Measurements from ENCODE around the gene GUCD1.

The GUCD1 gene

DNA sequence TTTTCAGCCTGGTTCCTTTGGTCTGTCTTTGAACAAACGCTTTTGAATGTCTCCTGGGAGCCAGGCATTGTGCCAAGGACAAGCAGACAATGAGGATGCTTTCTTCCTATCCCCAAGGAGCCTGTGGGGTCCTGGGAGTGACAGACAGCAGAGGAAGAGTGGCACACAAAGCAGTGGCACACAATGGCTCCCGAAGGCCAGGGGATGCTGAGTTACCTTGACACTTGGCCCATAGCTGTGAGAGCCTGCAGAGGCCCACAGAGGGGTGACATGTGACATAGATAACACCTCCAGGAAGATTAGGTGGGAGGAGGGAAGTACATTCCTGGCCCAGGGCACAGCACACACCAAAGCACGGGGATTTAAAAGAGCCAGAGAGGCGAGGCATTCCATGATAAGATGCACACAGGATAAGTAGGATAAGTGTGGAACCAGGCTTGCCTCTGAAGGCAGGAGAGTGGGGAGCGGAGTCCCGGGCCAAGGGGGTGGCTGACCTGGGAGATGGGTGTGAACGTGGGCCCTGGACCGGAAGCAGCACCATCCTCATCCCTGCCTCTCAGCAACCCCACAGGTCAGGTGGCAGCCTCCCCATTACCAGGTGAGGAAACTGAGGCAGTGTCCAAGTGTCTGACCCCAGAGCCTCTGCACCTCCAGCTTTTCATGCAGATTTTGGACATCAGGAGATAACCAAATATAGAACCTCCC, 53.5 kb downstream of the GUCD1 start:
- no peak for DNase-seq

DNA sequence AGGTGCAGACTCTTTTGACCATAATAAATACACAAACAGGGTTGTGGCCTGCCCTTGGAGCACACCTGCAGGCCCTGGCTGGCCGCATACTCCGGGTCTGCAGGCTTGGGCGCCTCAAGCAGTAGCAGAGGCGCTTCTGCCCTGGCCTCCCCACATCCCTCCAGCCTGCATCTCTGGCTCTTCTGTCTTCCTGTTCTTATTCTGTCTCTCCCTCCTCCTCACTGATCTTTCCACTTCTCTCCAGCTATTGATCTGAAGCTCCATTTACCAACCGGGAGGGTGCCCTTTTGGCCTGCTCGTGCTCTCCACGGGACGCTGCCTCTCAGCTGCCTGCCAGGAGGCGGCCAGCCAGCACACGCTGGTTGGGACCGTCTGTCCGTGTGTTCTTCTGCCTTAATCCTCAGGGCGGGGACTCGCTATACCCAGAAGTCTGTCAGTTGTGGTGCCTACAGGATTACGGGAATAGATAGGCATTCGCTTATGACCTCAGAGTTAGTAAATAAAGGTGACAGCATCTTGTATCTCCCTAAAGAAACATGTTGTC, 54.6 kb downstream of the GUCD1 start:
- no peak for DNase-seq

DNA sequence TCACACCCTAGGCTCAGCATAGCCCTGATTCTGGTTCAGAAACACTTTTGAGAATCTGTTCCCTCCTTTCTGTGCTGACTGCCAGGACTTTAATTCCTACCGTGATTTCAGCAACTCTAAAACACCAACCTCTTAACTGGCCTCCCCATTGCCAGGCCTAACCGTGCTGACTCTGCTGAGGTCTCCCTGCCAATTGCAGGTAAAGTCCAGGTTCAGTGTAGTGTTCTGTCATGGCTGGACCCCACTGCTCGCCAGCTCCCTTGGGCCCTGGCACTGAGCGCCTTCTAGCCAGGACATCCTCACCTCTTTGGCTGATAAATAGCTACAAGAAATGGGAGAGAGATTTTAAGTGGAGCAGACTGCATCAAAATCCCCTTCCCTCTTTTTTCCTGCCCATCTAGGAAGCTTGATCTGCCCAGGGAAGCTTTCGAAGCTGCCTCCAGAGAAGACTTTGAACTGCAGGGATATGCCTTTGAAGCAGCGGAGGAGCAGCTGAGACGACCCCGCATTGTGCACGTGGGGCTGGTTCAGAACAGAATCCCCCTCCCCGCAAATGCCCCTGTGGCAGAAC, 55.1 kb downstream of the GUCD1 start:
- DNase-seq: no peak

DNA sequence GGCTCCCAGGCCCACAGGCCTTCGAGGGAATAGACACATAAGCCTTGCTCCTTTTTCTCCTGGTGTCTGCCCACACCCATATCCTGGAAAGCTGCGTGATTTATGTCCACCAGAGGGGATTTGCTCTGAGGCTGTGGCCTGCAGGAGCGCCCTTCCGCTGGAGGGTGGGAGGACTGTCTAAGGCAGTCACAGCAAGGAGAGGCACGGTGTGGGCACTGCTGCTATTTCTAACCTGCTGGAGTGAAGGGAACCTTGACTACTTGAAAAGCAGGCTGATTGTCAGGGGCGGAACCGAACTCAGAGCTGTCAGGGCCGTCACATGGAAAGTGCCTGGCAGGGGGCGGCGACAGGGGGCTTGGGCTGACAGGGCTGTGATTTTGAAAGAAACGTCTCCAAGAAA, 56.1 kb downstream of the GUCD1 start:
- DNase-seq: no peak

DNA sequence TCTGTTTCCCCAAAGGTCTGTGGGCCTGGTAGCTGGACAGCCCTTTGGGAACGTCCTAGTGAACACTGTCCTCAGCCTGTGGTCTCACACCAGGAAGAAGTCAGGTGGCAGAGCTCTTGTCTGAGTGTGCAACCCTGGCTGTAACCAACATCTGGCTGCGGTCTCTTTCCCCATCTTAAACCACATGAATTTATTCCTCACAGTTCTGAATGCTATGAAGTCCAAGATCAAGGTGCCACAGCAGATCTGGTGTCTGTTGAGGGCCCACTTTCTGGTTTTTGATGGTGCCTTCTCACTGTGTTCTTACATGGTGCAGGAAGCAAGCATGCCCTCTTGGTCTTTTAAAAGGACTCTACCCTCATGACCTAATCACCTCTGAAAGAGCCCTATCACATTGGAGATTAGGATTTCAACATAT, 57.1 kb downstream of the GUCD1 start:
- no peak for DNase-seq

DNA sequence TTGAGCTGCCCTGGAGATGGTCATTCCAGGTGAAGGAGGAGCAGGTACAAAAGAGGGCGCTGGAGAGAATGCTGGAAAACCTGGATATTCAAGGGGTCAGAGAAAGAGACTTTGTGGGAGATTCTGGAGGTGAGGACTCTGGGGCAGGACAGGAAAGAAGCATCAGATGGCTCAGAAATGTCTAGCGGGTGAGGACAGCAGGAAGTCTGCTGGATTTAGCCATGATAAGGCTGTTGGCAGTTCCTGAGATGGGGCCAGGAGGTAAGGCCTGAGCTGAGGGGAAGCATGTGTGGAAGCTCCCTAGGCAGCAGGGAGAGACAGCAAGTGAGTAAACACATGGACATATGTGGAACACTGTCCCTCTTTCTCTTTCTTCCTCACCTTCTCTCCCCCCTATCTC, 58.3 kb downstream of the GUCD1 start:
- DNase-seq: no peak

DNA sequence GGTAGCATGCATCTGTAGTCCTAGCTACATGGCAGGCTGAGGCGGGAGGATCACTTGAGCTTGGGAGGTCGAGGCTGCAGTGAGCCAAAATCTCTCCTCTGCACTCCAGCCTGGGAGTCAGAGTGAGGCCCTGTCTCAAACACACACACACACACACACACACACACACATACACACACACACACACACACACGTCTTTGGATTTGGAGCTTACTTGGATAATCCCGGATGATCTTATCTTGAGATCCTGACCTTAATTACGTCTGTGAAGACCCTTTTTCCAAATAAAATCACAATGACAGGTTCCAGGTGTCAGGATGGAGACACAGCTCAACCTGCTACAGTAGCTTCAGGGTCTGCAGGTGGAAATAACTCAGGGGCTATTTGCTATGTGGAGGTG, 58.7 kb downstream of the GUCD1 start:
- DNase-seq: no peak

DNA sequence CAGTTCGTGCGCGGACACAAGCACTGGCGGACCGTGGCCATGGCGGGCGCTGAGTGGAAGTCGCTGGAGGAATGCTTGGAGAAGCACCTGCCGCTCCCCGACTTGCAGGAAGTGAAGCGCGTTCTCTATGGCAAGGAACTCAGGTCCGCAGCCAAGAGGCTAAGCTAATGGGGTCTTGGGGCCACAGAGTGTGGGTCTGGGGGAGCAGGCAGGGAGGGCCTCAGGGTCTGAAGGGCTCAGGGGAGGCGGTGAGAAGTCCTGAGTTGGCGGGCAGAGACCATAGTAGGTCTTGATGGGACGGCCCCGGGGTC, 59.6 kb downstream of the GUCD1 start:
- no peak for DNase-seq

DNA sequence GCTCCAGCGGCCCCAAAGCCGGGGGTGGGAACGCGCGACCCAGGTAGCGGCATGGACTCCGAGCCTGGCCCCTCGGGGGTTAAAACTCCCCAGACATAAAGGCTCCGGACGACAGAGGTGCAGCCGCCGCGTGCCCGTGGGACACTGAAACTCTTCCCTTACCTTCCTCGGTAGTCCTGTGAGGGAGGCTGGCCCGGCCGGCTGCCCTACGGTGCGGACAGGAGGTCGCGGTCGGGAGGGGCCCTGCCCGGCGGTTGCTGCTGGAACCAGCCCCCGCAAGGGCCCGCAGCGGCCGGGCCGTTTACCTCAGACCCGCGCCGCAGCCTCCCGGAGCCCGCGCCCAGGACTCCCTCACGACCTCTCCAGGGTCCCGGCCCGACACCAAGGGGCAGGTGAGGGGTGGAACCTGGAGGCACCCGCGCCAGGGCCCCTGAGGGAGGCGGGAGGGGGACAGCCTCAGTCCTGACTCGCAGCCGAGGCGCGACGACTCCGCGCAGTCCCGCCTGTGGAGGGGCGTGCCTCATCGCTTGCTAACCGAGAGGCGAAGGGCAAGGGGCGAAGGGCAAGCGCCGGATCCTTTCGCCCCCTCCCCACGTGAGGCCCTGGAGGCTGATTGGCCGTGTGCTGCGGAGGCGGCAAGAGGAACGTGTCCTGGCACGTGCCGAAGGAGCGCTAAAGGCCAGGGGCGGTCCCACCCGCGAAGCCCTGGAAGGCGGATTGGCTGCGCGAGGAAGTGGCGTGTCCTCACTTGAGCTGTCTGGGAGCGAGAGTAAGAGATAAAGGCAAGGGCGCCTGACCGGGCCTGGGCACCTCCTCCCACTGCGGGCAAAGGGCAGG, 60.2 kb downstream of the GUCD1 start, which contains the start of gene UPB1:
Gene UPB1 (plus strand): TSS at position 805 of the 837 bp plus-strand sequence. CDS start 72 bp downstream, outside the sequence.
- no peak for DNase-seq

DNA sequence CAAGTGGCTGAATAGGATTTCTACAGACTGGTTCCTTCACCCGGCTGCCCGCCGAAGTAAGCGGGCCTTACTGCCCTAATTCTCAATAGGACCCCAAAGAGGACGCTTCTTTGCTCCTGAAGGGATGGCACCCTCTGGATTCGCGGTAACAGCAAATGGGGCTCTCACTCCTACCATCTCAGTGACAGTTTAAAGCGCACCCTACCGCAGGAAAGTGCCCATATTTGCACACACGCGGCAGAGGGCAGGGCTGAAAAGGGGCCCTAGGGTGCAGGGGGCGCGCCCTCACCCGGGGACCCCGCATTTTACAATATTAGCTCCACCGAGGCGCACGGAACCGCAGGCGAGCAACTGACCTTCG, 60.8 kb downstream of the GUCD1 start:
- no peak for DNase-seq

DNA sequence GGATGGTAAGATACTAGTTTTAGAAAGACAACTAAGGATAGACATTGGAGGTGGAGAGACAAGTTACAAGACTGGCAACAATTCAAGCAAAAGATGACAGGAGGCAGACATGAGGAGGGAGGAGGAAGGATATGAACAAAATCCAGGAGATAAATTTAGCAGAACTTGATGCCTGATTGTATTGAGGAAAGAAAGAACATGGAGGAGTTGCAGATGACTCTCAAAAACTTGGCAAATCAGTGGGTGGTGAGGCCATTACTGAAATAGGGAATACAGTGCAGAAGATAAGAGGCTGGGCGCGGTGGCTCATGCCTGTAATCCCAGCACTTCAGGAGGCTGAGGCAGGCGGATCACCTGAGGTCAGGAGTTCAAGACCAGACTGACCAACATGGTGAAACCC, 62.5 kb downstream of the GUCD1 start:
- no peak for DNase-seq

Measured in right forelimb (tissue), 1 donor.